Brain microvascular endothelial cell (primary cell): ENCODE data around the gene ZBTB16.

Experiments used
- DNase-seq: peaks from one replicate; pipeline ENCODE4 v3.0.0-alpha.2; 2020
- H3K27ac ChIP-seq: fragments of 250-450 bp; sonication (Bioruptor Pico); 2 replicates; pipeline ENCODE4 v1.5.1; 2020; ENCODE audit warnings: mild to moderate bottlenecking, moderate library complexity
- H3K27me3 ChIP-seq: fragments of 250-450 bp; sonication (Bioruptor Pico); replicated peaks from 2 replicates; pipeline ENCODE4 v1.5.1; 2020; ENCODE audit warnings: mild to moderate bottlenecking
- H3K36me3 ChIP-seq: fragments of 250-450 bp; sonication (Bioruptor Pico); replicated peaks from 2 replicates; pipeline ENCODE4 v1.5.1; 2020; ENCODE audit warnings: mild to moderate bottlenecking
- H3K4me3 ChIP-seq: 2 replicates; pipeline ENCODE4 v1.5.1; 2011; ENCODE audit warnings: low read depth, mild to moderate bottlenecking, control low read depth, low read length, moderate library complexity
- in situ Hi-C: cut with HindIII; loops from 2 replicates; pipeline ENCODE4 v1.10.0; 2017; ENCODE audit warnings: low sequenced_read_pairs, low pct_ligation_motif_present
- TF ChIP-seq, protein P1 (sequence below): IDR thresholded peaks from 2 replicates; pipeline ENCODE4 v1.5.1; 2011; ENCODE audit warnings: low read depth, mild to moderate bottlenecking, moderate library complexity, low read length, control low read depth, inconsistent platforms; ENCODE audit errors: missing control alignments

Gene ZBTB16

GRCh38 chr11:114208377-114208776 lies 148.9 kb downstream of the ZBTB16 start:
- no peak overlapping the region for H3K27ac ChIP-seq
- no peaks in the 10 kb centered on the region for H3K27me3 ChIP-seq
- no peak for DNase-seq
- TF ChIP-seq, protein P1, sequence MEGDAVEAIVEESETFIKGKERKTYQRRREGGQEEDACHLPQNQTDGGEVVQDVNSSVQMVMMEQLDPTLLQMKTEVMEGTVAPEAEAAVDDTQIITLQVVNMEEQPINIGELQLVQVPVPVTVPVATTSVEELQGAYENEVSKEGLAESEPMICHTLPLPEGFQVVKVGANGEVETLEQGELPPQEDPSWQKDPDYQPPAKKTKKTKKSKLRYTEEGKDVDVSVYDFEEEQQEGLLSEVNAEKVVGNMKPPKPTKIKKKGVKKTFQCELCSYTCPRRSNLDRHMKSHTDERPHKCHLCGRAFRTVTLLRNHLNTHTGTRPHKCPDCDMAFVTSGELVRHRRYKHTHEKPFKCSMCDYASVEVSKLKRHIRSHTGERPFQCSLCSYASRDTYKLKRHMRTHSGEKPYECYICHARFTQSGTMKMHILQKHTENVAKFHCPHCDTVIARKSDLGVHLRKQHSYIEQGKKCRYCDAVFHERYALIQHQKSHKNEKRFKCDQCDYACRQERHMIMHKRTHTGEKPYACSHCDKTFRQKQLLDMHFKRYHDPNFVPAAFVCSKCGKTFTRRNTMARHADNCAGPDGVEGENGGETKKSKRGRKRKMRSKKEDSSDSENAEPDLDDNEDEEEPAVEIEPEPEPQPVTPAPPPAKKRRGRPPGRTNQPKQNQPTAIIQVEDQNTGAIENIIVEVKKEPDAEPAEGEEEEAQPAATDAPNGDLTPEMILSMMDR, result no peak
- in situ Hi-C loops, result no loop called here
- H3K36me3 ChIP-seq, result no peaks in the 10 kb centered on the region
- no peak overlapping the region for H3K4me3 ChIP-seq

- Histone ChIP-seq H3K27me3 (no peaks in the 10 kb centered on the region), H3K4me3 (no peak overlapping the region), H3K36me3 (no peaks in the 10 kb centered on the region), H3K27ac (no peak overlapping the region)
- in situ Hi-C loops, result no loop called here
- DNase-seq, result no peak
- TF ChIP-seq, protein P1, result no peak
These were observed 149.8 kb downstream of the ZBTB16 start for GRCh38 chr11:114209343-114209742.

- TF ChIP-seq, protein P1, result no peak
- no peak overlapping the region for H3K4me3 ChIP-seq
- no peaks in the 10 kb centered on the region for H3K27me3 ChIP-seq
- no peak overlapping the region for H3K27ac ChIP-seq
- no peaks in the 10 kb centered on the region for H3K36me3 ChIP-seq
- no peak for DNase-seq
- in situ Hi-C loops, result no loop called here
These were observed 150.4 kb downstream of the ZBTB16 start for GRCh38 chr11:114209904-114210303.

DNA sequence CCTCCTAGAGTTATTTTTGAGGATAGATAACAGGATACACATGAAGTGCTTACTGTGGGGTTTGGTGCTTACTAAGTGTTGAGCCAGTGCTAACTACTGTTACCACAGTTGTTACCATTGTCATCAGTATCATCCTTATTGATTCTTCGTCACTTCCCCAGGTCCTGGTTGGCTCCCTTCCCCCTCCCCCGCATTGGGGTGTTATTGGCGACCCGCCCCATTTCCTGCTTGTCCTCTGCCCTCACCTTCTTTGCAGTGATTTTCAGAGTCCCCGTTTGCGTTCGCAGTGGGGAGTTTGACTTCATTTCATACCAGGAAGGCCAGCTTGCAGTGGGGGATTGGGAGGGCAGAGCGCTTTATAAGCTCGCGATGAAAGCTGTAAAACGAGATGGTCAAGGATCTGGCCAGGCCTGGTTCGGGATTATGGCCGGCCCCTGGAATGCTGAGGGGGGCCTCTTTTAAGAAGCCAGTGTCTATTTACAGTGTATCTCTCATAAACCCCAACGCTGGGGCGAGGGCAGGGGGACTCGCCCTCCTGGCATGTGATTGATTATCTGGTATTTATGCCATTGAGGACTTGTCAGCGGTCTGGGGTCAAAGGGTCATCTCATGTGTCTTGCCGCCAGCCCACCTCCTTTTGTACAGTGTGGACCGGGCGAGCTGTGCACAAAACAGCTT lies 152.1 kb downstream of the ZBTB16 start:
- TF ChIP-seq, protein P1, result no peak
- H3K36me3 ChIP-seq, result no peaks in the 10 kb centered on the region
- in situ Hi-C loops, result no loop called here
- no peak overlapping the region for H3K4me3 ChIP-seq
- H3K27me3 ChIP-seq, result peaks cover 3% of the 10 kb centered on the region
- H3K27ac ChIP-seq, result no peak overlapping the region
- no peak for DNase-seq

DNA sequence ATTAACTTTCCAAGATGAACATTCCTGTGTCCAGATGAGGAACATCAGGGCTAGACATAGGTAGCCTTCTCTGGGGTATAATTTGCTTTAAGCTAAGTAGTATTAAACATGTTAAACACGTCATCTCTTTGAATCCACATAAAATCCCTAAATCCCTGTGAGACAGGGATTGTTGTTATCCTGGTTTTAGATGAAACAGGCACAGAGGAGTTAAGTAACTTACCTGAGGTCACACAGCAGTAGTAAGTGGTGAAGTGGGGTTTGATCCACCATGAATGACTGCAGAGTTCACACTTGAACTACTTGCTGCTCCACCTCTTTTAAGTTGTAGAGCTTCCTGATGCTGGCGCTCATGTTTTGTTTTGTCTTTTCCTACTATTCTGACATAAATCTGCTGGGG lies 154.1 kb downstream of the ZBTB16 start:
- no peak for DNase-seq
- TF ChIP-seq, protein P1, result no peak
- in situ Hi-C loops, result no loop called here
- H3K27ac ChIP-seq, result no peak overlapping the region
- H3K4me3 ChIP-seq, result no peak overlapping the region
- H3K27me3 ChIP-seq, result peaks cover 3% of the 10 kb centered on the region
- no peaks in the 10 kb centered on the region for H3K36me3 ChIP-seq

- peaks cover 3% of the 10 kb centered on the region for H3K27me3 ChIP-seq
- TF ChIP-seq, protein P1, result no peak
- no peak overlapping the region for H3K4me3 ChIP-seq
- in situ Hi-C loops, result no loop called here
- DNase-seq, result no peak
- H3K36me3 ChIP-seq, result no peaks in the 10 kb centered on the region
- no peak overlapping the region for H3K27ac ChIP-seq
These were observed 155.9 kb downstream of the ZBTB16 start for GRCh38 chr11:114215428-114215827.
